ENCODE measurements around the gene MIF. TPM values are rescaled to one million over a fixed set of nuclear protein-coding genes. Genes with fewer than 3 reads are reported as not detected.

Gene MIF
- total RNA-seq, 2 experiments from 2014 or later: 1,202 to 1,440 TPM

GRCh38 chr22:23912293-23912903 lies 18.2 kb downstream of the MIF start:
- intact Hi-C loops (cut with micrococcal nuclease; ENCODE audit: unreplicated experiment): loop anchor here (5.0 kb wide), 1 partner anchor 145 kb away; the partner anchor contains the start of gene CHCHD10
- ChIA-PET CTCF (ENCODE audit: unreplicated experiment) (interaction anchor here (0.6 to 1.3 kb wide), 2 partner anchors 14 to 19 kb away, joined by 3 to 8 read pairs; no protein-coding TSS in a partner anchor), POLR2A (interaction anchor here (0.8 to 5.6 kb wide), 6 partner anchors 9 to 128 kb away, joined by 3 to 43 read pairs (median 5); partner anchors contain the start of genes MIF and SLC2A11)
- TF ChIP-seq EZH2phosphoT487 (IDR thresholded peaks at IDR 0.05; ENCODE audit: borderline replicate concordance, low read depth, low read length) (no peak), CTCF (conservative IDR thresholded peaks at IDR 0.05; ENCODE audit: low read length) (no peak)
- H2AFZ ChIP-seq (ENCODE audit: low read length): no peak overlapping the region
- H3K9me3 ChIP-seq (ENCODE audit: low read length): no peaks in the 10 kb centered on the region; the same call in 1 of the 2 replicates
- no peaks in the 10 kb centered on the region; the same call in 1 of the 2 replicates for H3K79me2 ChIP-seq (ENCODE audit: insufficient read depth, low read depth, low read length)
- peak overlapping the region; percentile 74 for H3K4me3 ChIP-seq (ENCODE audit: low read depth, low read length, poor library complexity, severe bottlenecking)
- no peaks in the 10 kb centered on the region for H4K20me1 ChIP-seq (ENCODE audit: insufficient read depth, low read length)
- DNase-seq (ENCODE audit: low spot score): no peak
- H3K4me1 ChIP-seq (ENCODE audit: insufficient read depth, low read length, poor library complexity, severe bottlenecking): peaks cover 70% of the 10 kb centered on the region
- peak overlapping the region; percentile 85 for H3K27ac ChIP-seq (ENCODE audit: low read depth, low read length, poor library complexity, severe bottlenecking)
- peak overlapping the region; percentile 85 for H3K4me2 ChIP-seq (ENCODE audit: low read length)
- H3K9me2 ChIP-seq (ENCODE audit: insufficient read depth, low read length): no peaks in the 10 kb centered on the region
- peaks cover 18% of the 10 kb centered on the region; the same call in 1 of the 2 replicates for H3K36me3 ChIP-seq (ENCODE audit: insufficient read depth, low read length)
- BruUV-seq (replicated peaks): no TSS peak

- POLR2A ChIA-PET: interaction anchor here (0.7 to 5.6 kb wide), 6 partner anchors 19 to 129 kb away, joined by 3 to 43 read pairs (median 5); partner anchors contain the start of genes MIF and SLC2A11
- Histone ChIP-seq H3K9me3 (ENCODE audit: low read length) (no peaks in the 10 kb centered on the region; the same call in 1 of the 2 replicates), H4K20me1 (ENCODE audit: insufficient read depth, low read length) (no peaks in the 10 kb centered on the region), H2AFZ (ENCODE audit: low read length) (peak overlapping the region; percentile 8; the same call in 1 of the 2 replicates), H3K9me2 (ENCODE audit: insufficient read depth, low read length) (no peaks in the 10 kb centered on the region), H3K36me3 (ENCODE audit: insufficient read depth, low read length) (peaks cover 19% of the 10 kb centered on the region; the same call in 1 of the 2 replicates), H3K27ac (ENCODE audit: low read depth, low read length, poor library complexity, severe bottlenecking) (peak overlapping the region; percentile 85), H3K4me3 (ENCODE audit: low read depth, low read length, poor library complexity, severe bottlenecking) (peak overlapping the region; percentile 74), H3K4me2 (ENCODE audit: low read length) (peak overlapping the region; percentile 85), H3K79me2 (ENCODE audit: insufficient read depth, low read depth, low read length) (no peaks in the 10 kb centered on the region; the same call in 1 of the 2 replicates), H3K4me1 (ENCODE audit: insufficient read depth, low read length, poor library complexity, severe bottlenecking) (peaks cover 68% of the 10 kb centered on the region)
- CTCF ChIA-PET (ENCODE audit: unreplicated experiment): interaction anchor here (1.3 kb wide), 1 partner anchor 20 kb away, joined by 3 read pairs; no protein-coding TSS in a partner anchor
- TF ChIP-seq EZH2phosphoT487 (IDR thresholded peaks at IDR 0.05; ENCODE audit: borderline replicate concordance, low read depth, low read length): no peak
- no peak for TF ChIP-seq CTCF (conservative IDR thresholded peaks at IDR 0.05; ENCODE audit: low read length)
- intact Hi-C loops (cut with micrococcal nuclease; ENCODE audit: unreplicated experiment): loop anchor here (5.0 kb wide), 1 partner anchor 146 kb away; the partner anchor contains the start of gene CHCHD10
- DNase-seq (ENCODE audit: low spot score): peak; percentile 80
- BruUV-seq (replicated peaks): no TSS peak
Measured at GRCh38 chr22:23913306-23913660, 19.1 kb downstream of the MIF start.

Data from OCI-LY7 (cell line).